ENCODE measurements around the gene SLC38A10. TPM values are rescaled to one million over a fixed set of nuclear protein-coding genes. Genes with fewer than 3 reads are reported as not detected.

Gene SLC38A10
- total RNA-seq, 1 experiment from 2014 or later, result 75.1 TPM

GRCh38 chr17:81323411-81323868 lies 28.3 kb upstream of the SLC38A10 start:
- H3K27ac ChIP-seq (ENCODE audit: low read depth, low read length, poor library complexity, severe bottlenecking), result no peak overlapping the region
- no TSS peak for BruUV-seq (replicated peaks)
- H3K4me1 ChIP-seq (ENCODE audit: insufficient read depth, low read length, poor library complexity, severe bottlenecking), result peaks cover 4% of the 10 kb centered on the region
- no peaks in the 10 kb centered on the region for H3K36me3 ChIP-seq (ENCODE audit: insufficient read depth, low read length, poor library complexity, severe bottlenecking)
- intact Hi-C loops (cut with micrococcal nuclease; ENCODE audit: unreplicated experiment), result no loop called here
- no peak overlapping the region for H3K4me3 ChIP-seq (ENCODE audit: low read depth, low read length, poor library complexity, severe bottlenecking)
- DNase-seq (ENCODE audit: low spot score), result no peak
- no peaks in the 10 kb centered on the region for H3K9me3 ChIP-seq (ENCODE audit: low read depth, low read length, poor library complexity, severe bottlenecking)
- H3K27me3 ChIP-seq (replicated peaks; ENCODE audit: insufficient read depth, low read depth, low read length, poor library complexity), result no peaks in the 10 kb centered on the region
- TF ChIP-seq EZH2 (IDR thresholded peaks at IDR 0.05; ENCODE audit: borderline replicate concordance, low read depth, low read length, poor library complexity, severe bottlenecking) (no peak), CTCF (conservative IDR thresholded peaks at IDR 0.05; ENCODE audit: low read depth, low read length) (no peak)
- ChIA-PET POLR2A (ENCODE audit: low non-redundant PET) (no interaction called here), CTCF (no interaction called here)

DNA sequence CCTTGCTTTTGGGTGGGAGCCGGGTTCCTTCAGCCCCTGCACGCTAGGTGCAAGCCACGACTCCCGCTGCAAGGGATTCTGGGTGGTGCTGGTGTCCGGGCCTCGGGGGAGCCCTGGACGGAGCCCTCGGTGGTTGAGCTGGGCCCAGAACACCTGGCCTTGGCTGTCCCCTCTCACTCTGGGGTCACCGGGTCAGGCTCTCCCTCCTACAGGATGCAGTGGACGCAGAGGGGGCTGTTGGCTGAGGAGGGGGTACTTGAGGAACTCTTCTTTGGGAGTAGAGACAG lies 27.9 kb upstream of the SLC38A10 start:
- BruUV-seq (replicated peaks), result no TSS peak
- CTCF ChIA-PET, result no interaction called here
- POLR2A ChIA-PET (ENCODE audit: low non-redundant PET), result no interaction called here

DNA sequence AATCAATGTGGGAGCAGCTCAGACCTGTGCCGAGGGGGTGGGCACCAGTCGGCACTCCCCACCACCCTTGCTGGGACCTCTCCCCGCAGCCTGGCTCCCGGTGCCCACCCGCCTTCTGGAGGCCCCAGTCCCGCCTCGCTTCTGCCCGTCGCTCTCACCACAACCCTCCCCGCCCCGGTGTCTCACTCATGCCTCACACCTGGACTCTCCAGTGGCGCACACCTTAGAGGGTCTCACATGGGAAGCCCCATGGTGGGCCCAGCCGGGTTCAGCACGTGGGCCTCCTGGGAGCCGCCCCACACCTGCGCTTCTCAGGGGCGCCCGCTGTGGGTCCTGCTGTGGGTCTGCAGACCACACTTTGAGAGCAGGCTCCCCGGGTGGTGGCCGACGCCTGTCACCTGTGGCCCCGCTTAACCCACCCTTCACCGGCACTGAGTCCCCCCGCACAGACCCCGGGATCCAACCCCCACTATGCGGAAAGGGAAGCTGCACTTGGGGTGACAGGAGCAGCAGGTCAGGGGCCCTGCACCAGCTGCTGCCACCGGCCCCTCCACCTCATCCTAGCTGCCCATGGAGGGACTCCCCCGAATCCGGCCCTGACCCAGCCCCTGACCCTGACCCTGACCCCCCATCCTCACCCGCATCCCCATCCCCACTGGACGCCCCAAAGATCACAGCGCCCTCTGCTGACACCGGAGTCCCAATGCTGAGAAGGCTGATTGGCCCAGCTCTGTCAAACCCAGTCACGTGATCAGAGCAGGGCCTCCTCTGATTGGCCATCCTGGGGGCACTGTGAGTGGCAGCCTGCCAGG lies 27.4 kb upstream of the SLC38A10 start:
- Histone ChIP-seq H3K27me3 (replicated peaks; ENCODE audit: insufficient read depth, low read depth, low read length, poor library complexity) (no peaks in the 10 kb centered on the region), H3K4me1 (ENCODE audit: insufficient read depth, low read length, poor library complexity, severe bottlenecking) (peaks cover 4% of the 10 kb centered on the region), H3K36me3 (ENCODE audit: insufficient read depth, low read length, poor library complexity, severe bottlenecking) (no peaks in the 10 kb centered on the region), H3K9me3 (ENCODE audit: low read depth, low read length, poor library complexity, severe bottlenecking) (no peaks in the 10 kb centered on the region), H3K4me3 (ENCODE audit: low read depth, low read length, poor library complexity, severe bottlenecking) (no peak overlapping the region), H3K27ac (ENCODE audit: low read depth, low read length, poor library complexity, severe bottlenecking) (no peak overlapping the region)
- TF ChIP-seq CTCF (conservative IDR thresholded peaks at IDR 0.05; ENCODE audit: low read depth, low read length) (peak; percentile 66), EZH2 (IDR thresholded peaks at IDR 0.05; ENCODE audit: borderline replicate concordance, low read depth, low read length, poor library complexity, severe bottlenecking) (no peak)
- peak; percentile 67 for DNase-seq (ENCODE audit: low spot score)
- CTCF ChIA-PET, result interaction anchor here (0.6 to 1.5 kb wide), 2 partner anchors 13 to 31 kb away, joined by 3 to 4 read pairs; no protein-coding TSS in a partner anchor
- intact Hi-C loops (cut with micrococcal nuclease; ENCODE audit: unreplicated experiment), result no loop called here
- POLR2A ChIA-PET (ENCODE audit: low non-redundant PET), result no interaction called here
- no TSS peak for BruUV-seq (replicated peaks)

More for the DNA sequence above, 27.9 kb upstream of the SLC38A10 start:
- intact Hi-C loops (cut with micrococcal nuclease; ENCODE audit: unreplicated experiment), result no loop called here
- H3K27ac ChIP-seq (ENCODE audit: low read depth, low read length, poor library complexity, severe bottlenecking), result no peak overlapping the region
- no peak for DNase-seq (ENCODE audit: low spot score)
- TF ChIP-seq CTCF (conservative IDR thresholded peaks at IDR 0.05; ENCODE audit: low read depth, low read length) (no peak), EZH2 (IDR thresholded peaks at IDR 0.05; ENCODE audit: borderline replicate concordance, low read depth, low read length, poor library complexity, severe bottlenecking) (no peak)
- no peaks in the 10 kb centered on the region for H3K9me3 ChIP-seq (ENCODE audit: low read depth, low read length, poor library complexity, severe bottlenecking)
- H3K4me3 ChIP-seq (ENCODE audit: low read depth, low read length, poor library complexity, severe bottlenecking), result no peak overlapping the region
- no peaks in the 10 kb centered on the region for H3K36me3 ChIP-seq (ENCODE audit: insufficient read depth, low read length, poor library complexity, severe bottlenecking)
- H3K4me1 ChIP-seq (ENCODE audit: insufficient read depth, low read length, poor library complexity, severe bottlenecking), result peaks cover 4% of the 10 kb centered on the region
- H3K27me3 ChIP-seq (replicated peaks; ENCODE audit: insufficient read depth, low read depth, low read length, poor library complexity), result no peaks in the 10 kb centered on the region
